Smooth muscle cell of bladder (primary cell): ENCODE data around the gene ELFN1. TPM values are rescaled to one million over a fixed set of nuclear protein-coding genes. Genes with fewer than 3 reads are reported as not detected.

ENCODE experiments used
- total RNA-seq: library from RNA; depleted of rRNA; stranded (reverse); fragments of >200 nt; gene quantifications from 2 replicates; pipeline ENCODE4 v1.2.3, GENCODE V29; 2014

The ELFN1 gene
- 1.1 and 2.1 TPM in 2 replicates for total RNA-seq

GRCh38 chr7:1669954-1670893 lies at the start of gene ELFN1:
ELFN1 (plus strand) TSS chr7:1670277; CDS start chr7:1744597, 74,320 bp downstream.

Other genes with a start within 250 kb of the ELFN1 start
- 12.5 and 20.3 TPM in 2 replicates for gene MICALL2, start 210.8 kb upstream of the ELFN1 start, total RNA-seq
- gene INTS1, start 165.9 kb upstream of the ELFN1 start, total RNA-seq: 19.5 and 26.3 TPM in 2 replicates
- gene MAFK, start 139.6 kb upstream of the ELFN1 start, total RNA-seq: 14.2 and 19.7 TPM in 2 replicates
- gene TMEM184A, start 114.1 kb upstream of the ELFN1 start, total RNA-seq: 0.09 and 0.14 TPM in 2 replicates
- gene PSMG3, start 100.2 kb upstream of the ELFN1 start, total RNA-seq: 25.4 and 25.9 TPM in 2 replicates